Hematopoietic multipotent progenitor cell treated with erythropoietin and hydrocortisone succinate and interleukin-3 and kit ligand, for 8 days (in vitro differentiated cells): ENCODE data around the gene ERCC2.
"Not testable (repeated sequence)": the region's sequence is repeated elsewhere in the genome, so short reads cannot be mapped to it uniquely, and the experiment has no call there.

Source experiments
- DNase-seq: peaks from one replicate; pipeline ENCODE4 v3.0.0-alpha.2; 2015

ERCC2 gene

GRCh38 chr19:45370410-45371204, at the start of gene ERCC2:
Gene ERCC2, minus strand, starts transcription at chr19:45370573. Its CDS starts 33 bp downstream, at chr19:45370540.
- DNase-seq, result peak; percentile 99

GRCh38 chr19:45419895-45420294, 49.5 kb upstream of the ERCC2 start:
- DNase-seq, result no peak

GRCh38 chr19:45419396-45419795, 49.0 kb upstream of the ERCC2 start:
- DNase-seq, result no peak

- no peak for DNase-seq
Observed at GRCh38 chr19:45418802-45419201, 48.4 kb upstream of the ERCC2 start.

- no peak for DNase-seq
Observed at GRCh38 chr19:45417151-45417550, 46.8 kb upstream of the ERCC2 start.

- no peak for DNase-seq
Observed at GRCh38 chr19:45414468-45414867, 44.1 kb upstream of the ERCC2 start.

GRCh38 chr19:45413497-45413896, 43.1 kb upstream of the ERCC2 start:
- DNase-seq, result no peak

- DNase-seq, result not testable (repeated sequence)
Observed at GRCh38 chr19:45410330-45410729, 40.0 kb upstream of the ERCC2 start.

- no peak for DNase-seq
Observed at GRCh38 chr19:45409557-45409920, 39.2 kb upstream of the ERCC2 start.

GRCh38 chr19:45408830-45409556, 38.6 kb upstream of the ERCC2 start:
- DNase-seq, result no peak

- DNase-seq, result no peak
Observed at GRCh38 chr19:45408121-45408520, 37.7 kb upstream of the ERCC2 start.

GRCh38 chr19:45407585-45407984, 37.2 kb upstream of the ERCC2 start:
- DNase-seq, result not testable (repeated sequence)

GRCh38 chr19:45407091-45407375, 36.7 kb upstream of the ERCC2 start:
- DNase-seq, result no peak

- DNase-seq, result peak; percentile 92
Observed at GRCh38 chr19:45406226-45407090, 36.1 kb upstream of the ERCC2 start, which contains the start of gene POLR1G. Gene POLR1G, plus strand, starts transcription at chr19:45406644. Its CDS starts 53 bp downstream, at chr19:45406697.

- peak; percentile 88 for DNase-seq
Observed at GRCh38 chr19:45405435-45406225, 35.3 kb upstream of the ERCC2 start.

- peak; percentile 85 for DNase-seq
Observed at GRCh38 chr19:45404557-45405434, 34.4 kb upstream of the ERCC2 start, which contains the start of gene PPP1R13L. Gene PPP1R13L, minus strand, starts transcription at chr19:45405069. Its CDS starts 6,751 bp downstream, at chr19:45398318.

- peak; percentile 77 for DNase-seq
Observed at GRCh38 chr19:45403781-45404556, 33.6 kb upstream of the ERCC2 start.

- DNase-seq, result no peak
Observed at GRCh38 chr19:45403272-45403671, 32.9 kb upstream of the ERCC2 start.

- DNase-seq, result no peak
Observed at GRCh38 chr19:45402298-45403061, 32.1 kb upstream of the ERCC2 start.

- no peak for DNase-seq
Observed at GRCh38 chr19:45401815-45402214, 31.4 kb upstream of the ERCC2 start.
